Gastroesophageal sphincter (tissue), 3 donors: Measurements from ENCODE around the gene CHEK2.

Experiments used
- CTCF ChIP-seq, 4 experiments: fragments of 200-600 bp in 2 of 4; fragments of 450-650 bp in 2 of 4; sonication (generic) in 1 of 4; IDR thresholded peaks; one replicate each; pipeline ENCODE4 v1.5.1; 2017 to 2019; ENCODE audit warnings: antibody characterized with exemption in 4 of 4, mild to moderate bottlenecking in 2 of 4, moderate library complexity in 2 of 4
- POLR2A ChIP-seq, 2 donors: fragments of 450-650 bp; IDR thresholded peaks; one replicate each; pipeline ENCODE4 v1.6.1; 2017; ENCODE audit warnings: antibody characterized with exemption in 2 of 2, mild to moderate bottlenecking in 2 of 2, moderate library complexity in 1 of 2
- POLR2AphosphoS5 ChIP-seq: sonication (generic); formaldehyde crosslinking; IDR thresholded peaks from one replicate; pipeline ENCODE4 v1.6.1; 2017; ENCODE audit warnings: antibody characterized with exemption

- TF ChIP-seq POLR2AphosphoS5: no peak
- TF ChIP-seq CTCF (IDR thresholded peaks at IDR 0.05): no peak
- no peak for TF ChIP-seq POLR2A (IDR thresholded peaks at IDR 0.05)
These were observed 67.5 kb downstream of the CHEK2 start for GRCh38 chr22:28674121-28674563.
